ENCODE data around the gene PLEKHB2.
A peak's percentile ranks its signal among the peaks of the same experiment; 100 is the strongest.

The PLEKHB2 gene

DNA sequence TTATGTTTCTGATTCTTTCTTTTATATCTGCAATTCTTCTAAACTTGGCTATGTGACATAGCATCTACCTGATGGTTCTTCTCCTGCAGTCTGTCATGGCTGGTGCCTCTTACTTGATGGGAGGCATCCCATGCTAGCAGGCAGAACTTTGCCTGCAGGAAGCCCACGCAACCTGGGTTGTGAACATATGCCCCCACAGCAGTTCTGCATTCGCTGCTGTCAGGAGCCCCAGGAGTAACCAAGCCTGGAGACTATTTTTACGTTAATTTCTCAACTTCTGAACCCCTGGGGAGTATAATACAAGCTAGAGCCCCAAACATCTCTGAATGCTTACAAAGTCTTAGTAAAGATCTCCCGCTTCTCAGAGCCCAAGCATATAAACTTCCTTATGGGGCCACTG is 23.9 kb upstream of the PLEKHB2 start:
- DNase-seq (ENCODE audit: low spot score) = no peak
- TF ChIP-seq, protein P1, sequence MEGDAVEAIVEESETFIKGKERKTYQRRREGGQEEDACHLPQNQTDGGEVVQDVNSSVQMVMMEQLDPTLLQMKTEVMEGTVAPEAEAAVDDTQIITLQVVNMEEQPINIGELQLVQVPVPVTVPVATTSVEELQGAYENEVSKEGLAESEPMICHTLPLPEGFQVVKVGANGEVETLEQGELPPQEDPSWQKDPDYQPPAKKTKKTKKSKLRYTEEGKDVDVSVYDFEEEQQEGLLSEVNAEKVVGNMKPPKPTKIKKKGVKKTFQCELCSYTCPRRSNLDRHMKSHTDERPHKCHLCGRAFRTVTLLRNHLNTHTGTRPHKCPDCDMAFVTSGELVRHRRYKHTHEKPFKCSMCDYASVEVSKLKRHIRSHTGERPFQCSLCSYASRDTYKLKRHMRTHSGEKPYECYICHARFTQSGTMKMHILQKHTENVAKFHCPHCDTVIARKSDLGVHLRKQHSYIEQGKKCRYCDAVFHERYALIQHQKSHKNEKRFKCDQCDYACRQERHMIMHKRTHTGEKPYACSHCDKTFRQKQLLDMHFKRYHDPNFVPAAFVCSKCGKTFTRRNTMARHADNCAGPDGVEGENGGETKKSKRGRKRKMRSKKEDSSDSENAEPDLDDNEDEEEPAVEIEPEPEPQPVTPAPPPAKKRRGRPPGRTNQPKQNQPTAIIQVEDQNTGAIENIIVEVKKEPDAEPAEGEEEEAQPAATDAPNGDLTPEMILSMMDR (IDR thresholded peaks at IDR 0.05; ENCODE audit: extremely low read depth, missing control alignments) = no peak

DNA sequence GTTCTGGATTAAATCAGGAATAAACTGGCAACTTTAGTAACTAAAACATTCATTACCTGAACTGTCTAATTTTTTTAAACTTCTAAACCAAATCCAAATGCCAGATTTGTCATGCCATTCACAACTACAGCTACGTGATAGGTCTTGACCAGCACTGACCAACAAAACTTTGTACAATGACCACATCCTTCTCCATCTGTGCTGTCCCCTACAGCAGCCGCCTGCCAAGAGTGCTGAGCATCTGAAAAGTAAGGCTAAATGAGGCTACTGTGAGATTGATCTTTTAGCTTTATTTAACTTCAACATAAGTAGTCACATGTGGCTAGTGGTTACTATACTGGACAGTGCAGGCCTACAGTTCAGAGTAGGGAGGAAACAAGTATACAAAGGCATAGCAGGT is 19.5 kb upstream of the PLEKHB2 start:
- no peak for DNase-seq (ENCODE audit: low spot score)
- TF ChIP-seq, protein P1 (IDR thresholded peaks at IDR 0.05; ENCODE audit: extremely low read depth, missing control alignments) = no peak

DNA sequence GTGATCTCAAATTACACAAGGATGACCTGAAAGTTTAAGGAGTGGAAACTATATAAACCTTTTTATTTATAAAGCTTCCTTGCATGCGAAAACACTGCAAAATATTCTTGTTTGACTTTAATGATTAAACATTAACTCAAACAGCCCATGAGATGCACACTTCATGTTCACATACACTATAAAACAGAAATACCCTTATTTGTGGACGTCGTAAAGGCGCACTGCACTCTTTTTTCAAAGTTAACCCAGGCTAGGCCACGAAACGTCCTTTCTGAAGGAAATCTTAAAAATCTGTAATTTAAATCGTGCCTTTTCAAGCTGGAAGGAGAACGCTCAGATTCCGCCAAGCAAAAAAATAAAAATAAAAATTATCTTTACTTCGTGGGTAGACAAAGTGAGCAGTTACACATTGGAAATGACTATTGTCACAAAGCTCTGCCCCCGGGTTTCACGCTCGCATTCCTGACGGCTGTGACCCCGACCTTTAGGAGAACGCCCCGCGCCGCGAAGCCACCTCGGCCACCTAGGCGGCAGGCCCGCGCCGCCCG is 12.6 kb upstream of the PLEKHB2 start:
- TF ChIP-seq, protein P1 (IDR thresholded peaks at IDR 0.05; ENCODE audit: extremely low read depth, missing control alignments) = no peak
- DNase-seq (ENCODE audit: low spot score) = no peak

DNA sequence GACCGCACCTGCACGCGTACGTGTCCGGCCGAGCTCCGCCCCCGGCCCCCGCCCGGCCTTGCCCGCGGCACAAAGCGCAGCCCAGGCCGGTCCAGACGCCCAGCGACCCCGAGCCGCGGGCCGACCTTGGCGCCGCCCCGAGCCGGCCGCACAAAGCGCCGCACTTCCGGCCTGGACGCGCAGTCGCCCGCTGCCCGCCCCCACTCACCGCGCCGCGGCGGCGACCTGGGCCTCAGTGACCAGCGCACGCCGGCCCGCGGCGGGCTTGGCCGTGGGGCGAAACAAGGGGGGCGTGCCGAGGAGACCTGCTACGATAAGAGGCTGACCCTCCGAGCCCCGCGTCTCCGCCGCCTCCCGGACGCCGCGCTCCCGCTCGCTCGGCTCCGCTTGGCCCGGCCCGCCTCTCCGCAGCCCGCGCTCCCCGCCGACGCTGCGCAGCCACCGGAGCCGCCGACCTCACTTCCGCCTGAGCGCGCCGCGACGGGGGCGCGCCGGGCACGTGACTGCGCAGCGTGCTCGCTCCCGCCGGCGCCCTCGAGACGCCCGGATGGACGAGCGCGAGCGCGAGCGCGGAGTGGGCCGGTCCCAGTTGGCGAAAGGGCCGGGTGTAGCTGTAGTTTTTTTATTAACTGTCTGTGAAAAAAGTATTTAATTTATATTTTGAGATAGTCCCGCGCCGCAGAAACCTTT is 12.0 kb upstream of the PLEKHB2 start, which contains the start of gene FAM168B:
FAM168B (minus strand) TSS at position 455 of the 690 bp plus-strand sequence. CDS start 10,814 bp downstream, outside the sequence.
- peak; percentile 96 for DNase-seq (ENCODE audit: low spot score)
- TF ChIP-seq, protein P1 (IDR thresholded peaks at IDR 0.05; ENCODE audit: extremely low read depth, missing control alignments) = no peak

DNA sequence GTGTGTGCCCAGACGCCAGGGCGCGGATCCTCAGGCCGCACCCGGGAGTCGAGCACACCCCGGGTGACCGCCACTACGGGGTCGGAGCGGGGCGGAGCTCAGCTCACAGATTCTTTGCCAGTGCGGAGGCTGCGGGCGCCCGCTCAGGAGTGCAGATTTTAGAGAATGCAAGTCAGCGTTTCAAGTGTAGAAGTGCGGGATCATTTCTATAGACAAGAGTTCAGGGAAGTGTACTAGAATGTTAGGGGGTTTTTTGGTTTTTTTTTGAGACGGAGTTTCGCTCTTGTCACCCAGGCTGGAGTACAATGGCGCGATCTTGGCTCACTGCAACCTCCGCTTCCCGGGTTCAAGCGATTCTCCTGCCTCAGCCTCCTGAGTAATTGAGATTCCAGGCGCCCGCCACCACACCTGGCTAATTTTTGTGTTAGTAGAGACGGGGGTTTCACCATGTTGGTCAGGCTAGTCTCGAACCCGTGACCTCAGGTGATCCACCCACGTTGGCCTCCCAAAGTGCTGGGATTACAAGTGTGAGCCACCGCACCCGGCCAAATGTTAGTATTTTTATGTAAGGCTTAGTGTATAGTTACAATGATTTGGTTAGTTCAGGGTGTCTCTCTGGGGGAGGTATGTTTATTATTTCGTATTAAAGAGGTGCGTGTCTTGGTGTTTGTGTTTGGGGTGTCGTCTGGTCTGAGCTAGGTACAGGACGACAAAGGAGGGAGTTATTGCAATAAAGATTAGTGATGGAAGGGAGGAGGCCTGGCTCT is 11.3 kb upstream of the PLEKHB2 start:
- TF ChIP-seq, protein P1 (IDR thresholded peaks at IDR 0.05; ENCODE audit: extremely low read depth, missing control alignments) = no peak
- no peak for DNase-seq (ENCODE audit: low spot score)

DNA sequence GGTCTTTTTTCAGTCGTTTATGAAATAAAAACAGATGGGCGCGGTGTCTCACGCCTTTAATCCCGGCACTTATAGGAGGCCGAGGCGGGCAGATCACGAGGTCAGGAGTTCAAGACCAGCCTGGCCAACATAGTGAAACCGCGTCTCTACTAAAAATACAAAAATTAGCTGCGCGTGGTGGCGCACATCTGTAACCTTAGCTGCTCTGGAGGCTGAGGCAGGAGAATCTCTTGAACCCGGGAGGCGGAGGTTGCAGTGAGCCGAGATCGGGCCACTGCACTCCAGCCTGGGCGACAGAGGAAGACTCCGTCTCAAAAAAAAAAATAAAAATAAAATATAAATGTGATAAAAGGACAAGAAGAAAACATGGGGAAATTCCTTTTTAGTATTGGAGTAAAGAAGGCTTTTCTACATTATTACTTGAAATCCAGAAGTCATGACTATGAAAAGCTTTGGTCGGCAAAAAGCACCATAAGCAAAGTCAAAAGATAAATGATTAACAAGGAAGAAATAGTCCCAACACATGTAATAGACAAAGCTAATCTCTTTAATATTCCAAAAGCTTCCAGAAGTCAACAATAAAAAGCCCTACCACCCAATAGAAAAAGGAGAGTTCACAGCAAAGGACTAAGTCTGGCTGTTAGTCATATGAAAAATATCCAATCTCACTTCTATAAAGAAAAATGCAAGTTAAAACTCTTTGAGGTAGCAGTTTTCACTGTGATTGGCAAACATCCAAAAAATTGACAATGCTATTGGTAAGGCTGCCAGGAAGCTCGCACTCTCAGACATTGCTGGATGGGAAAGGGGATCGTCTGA is 10.5 kb upstream of the PLEKHB2 start:
- no peak for DNase-seq (ENCODE audit: low spot score)
- TF ChIP-seq, protein P1 (IDR thresholded peaks at IDR 0.05; ENCODE audit: extremely low read depth, missing control alignments) = no peak
